Measurements from ENCODE around the gene LEFTY2. TPM values are rescaled to one million over a fixed set of nuclear protein-coding genes. Genes with fewer than 3 reads are reported as not detected.
A peak's percentile ranks its signal among the peaks of the same experiment; 100 is the strongest.
"Not testable (repeated sequence)": the region's sequence is repeated elsewhere in the genome, so short reads cannot be mapped to it uniquely, and the experiment has no call there.

Gene LEFTY2
- total RNA-seq, 1 donor from 2014 or later: not detected

GRCh38 chr1:225977937-225978748, 37.1 kb upstream of the LEFTY2 start:
- Histone ChIP-seq H3K4me3 (ENCODE audit: low read depth, low read length) (no peak overlapping the region), H3K36me3 (ENCODE audit: control insufficient read depth, insufficient read depth, low read length) (peaks cover 2% of the 10 kb centered on the region), H3K27me3 (ENCODE audit: control insufficient read depth, insufficient read depth, low read length) (no peaks in the 10 kb centered on the region)
- TF ChIP-seq CTCF (IDR thresholded peaks at IDR 0.05; ENCODE audit: insufficient read depth, low read length, poor library complexity, severe bottlenecking): no peak
- DNase-seq (ENCODE audit: low read depth): no peak

DNA sequence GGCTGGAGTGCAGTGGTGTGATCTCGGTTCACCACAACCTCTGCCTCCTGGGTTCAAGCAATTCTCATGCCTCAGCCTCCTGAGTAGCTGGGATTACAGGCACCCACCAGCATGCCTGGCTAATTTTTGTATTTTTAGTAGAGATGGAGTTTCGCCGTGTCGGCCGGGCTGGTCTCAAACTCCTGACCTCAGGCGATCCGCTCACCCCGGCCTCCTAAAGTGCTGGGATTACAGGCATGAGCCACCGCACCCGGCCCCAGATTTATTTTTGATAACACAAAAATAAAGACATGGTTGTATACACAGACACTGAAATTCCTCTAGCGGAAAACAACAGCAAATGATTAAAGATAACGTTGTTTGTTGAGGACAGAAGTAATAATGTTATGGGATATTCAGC, 34.1 kb upstream of the LEFTY2 start:
- not testable (repeated sequence) for DNase-seq (ENCODE audit: low read depth); H3K4me3 ChIP-seq (ENCODE audit: low read depth, low read length); H3K27me3 ChIP-seq (ENCODE audit: control insufficient read depth, insufficient read depth, low read length); H3K36me3 ChIP-seq (ENCODE audit: control insufficient read depth, insufficient read depth, low read length)

DNA sequence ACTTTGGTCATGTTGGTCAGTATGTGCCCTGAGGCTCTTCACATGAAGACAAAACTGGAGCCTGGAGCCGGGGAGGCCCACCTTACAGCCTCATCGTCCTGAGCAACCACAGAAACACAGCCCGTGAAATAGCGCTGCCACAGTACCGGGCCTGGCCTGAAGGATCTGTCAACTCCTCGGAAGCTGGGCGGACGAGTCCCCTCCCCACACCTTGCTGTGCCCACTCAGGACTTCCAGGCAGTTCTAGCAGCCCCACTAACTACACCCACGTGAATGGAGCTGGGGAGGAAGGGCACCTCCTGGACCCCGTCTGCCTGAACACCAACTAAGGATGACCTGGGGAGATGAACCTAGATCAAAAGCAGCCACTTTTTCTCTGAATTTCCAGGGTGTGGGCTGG, 33.4 kb upstream of the LEFTY2 start:
- Histone ChIP-seq H3K36me3 (ENCODE audit: control insufficient read depth, insufficient read depth, low read length) (no peaks in the 10 kb centered on the region), H3K27me3 (ENCODE audit: control insufficient read depth, insufficient read depth, low read length) (no peaks in the 10 kb centered on the region), H3K4me3 (ENCODE audit: low read depth, low read length) (no peak overlapping the region)
- DNase-seq (ENCODE audit: low read depth): no peak
- TF ChIP-seq CTCF (IDR thresholded peaks at IDR 0.05; ENCODE audit: insufficient read depth, low read length, poor library complexity, severe bottlenecking): no peak

- Histone ChIP-seq H3K36me3 (ENCODE audit: control insufficient read depth, insufficient read depth, low read length) (no peaks in the 10 kb centered on the region), H3K27me3 (ENCODE audit: control insufficient read depth, insufficient read depth, low read length) (no peaks in the 10 kb centered on the region), H3K4me3 (ENCODE audit: low read depth, low read length) (no peak overlapping the region)
- DNase-seq (ENCODE audit: low read depth): peak; percentile 55
- TF ChIP-seq CTCF (IDR thresholded peaks at IDR 0.05; ENCODE audit: insufficient read depth, low read length, poor library complexity, severe bottlenecking): no peak
Measured at GRCh38 chr1:225973158-225973557, 32.1 kb upstream of the LEFTY2 start.

DNA sequence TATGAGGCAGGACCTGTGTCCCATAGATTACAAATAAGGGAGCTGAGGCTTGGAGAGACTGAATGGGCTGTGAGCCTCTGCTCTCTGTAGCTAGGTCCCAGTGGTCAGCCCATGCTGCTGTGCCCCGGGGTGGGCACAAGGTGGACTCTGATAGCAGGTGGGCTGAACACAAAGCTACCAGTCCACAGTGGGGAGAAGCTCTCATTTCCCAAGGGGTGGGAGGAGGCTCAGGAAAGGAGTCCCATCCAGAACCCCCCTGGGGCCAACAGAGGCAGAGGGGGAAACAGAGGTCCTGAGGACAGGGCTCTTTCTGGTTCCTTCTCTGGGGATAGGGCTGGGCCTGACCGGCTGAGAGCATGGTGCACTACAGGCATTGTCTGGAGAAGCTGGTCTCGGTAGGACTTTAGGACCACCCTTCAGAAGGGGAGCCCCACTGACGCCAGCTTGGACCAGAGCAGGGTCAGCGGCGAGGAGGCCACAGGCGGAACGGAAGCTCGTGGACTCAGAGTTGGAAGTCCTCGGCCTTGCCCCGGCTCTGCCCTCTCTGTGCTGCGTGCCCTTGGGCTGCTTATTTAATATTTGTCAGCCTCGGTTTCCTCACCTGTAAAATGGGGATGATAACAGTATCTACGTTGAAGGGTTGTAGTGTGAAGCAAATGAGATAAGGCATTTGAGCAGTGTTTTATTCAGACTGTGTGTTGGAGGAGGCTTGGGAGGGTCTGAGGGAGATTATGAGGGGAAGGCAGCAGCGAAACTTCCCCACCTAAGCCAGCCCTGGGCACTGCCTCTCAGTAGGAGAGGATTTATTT, 31.5 kb upstream of the LEFTY2 start:
- Histone ChIP-seq H3K4me3 (ENCODE audit: low read depth, low read length) (no peak overlapping the region), H3K36me3 (ENCODE audit: control insufficient read depth, insufficient read depth, low read length) (no peaks in the 10 kb centered on the region), H3K27me3 (ENCODE audit: control insufficient read depth, insufficient read depth, low read length) (no peaks in the 10 kb centered on the region)
- no peak for TF ChIP-seq CTCF (IDR thresholded peaks at IDR 0.05; ENCODE audit: insufficient read depth, low read length, poor library complexity, severe bottlenecking)
- DNase-seq (ENCODE audit: low read depth): no peak

GRCh38 chr1:225970592-225971157, 29.7 kb upstream of the LEFTY2 start:
- H3K4me3 ChIP-seq (ENCODE audit: low read depth, low read length); DNase-seq (ENCODE audit: low read depth); H3K36me3 ChIP-seq (ENCODE audit: control insufficient read depth, insufficient read depth, low read length); H3K27me3 ChIP-seq (ENCODE audit: control insufficient read depth, insufficient read depth, low read length): not testable (repeated sequence)

DNA sequence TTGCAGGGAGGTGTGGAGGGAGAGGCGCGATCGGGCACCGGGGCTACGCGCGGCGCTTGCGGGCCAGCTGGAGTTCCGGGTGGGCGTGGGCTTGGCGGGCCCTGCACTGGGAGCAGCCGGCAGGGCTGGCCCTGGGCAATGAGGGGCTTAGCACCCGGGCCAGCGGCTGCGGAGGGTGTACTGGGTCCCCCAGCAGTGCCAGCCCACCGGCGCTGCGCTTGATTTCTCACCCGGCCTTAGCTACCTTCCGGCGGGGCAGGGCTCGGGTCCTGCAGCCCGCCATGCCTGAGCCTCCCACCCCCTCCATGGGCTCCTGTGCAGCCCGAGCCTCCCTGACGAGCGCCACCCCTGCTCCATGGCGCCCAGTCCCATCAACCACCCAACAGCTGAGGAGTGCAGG, 28.7 kb upstream of the LEFTY2 start:
- not testable (repeated sequence) for H3K4me3 ChIP-seq (ENCODE audit: low read depth, low read length); DNase-seq (ENCODE audit: low read depth)

More for the DNA sequence above, 28.7 kb upstream of the LEFTY2 start:
- H3K27me3 ChIP-seq (ENCODE audit: control insufficient read depth, insufficient read depth, low read length); H3K36me3 ChIP-seq (ENCODE audit: control insufficient read depth, insufficient read depth, low read length): not testable (repeated sequence)
